Endothelial cell of umbilical vein (primary cell): ENCODE results near the gene ADAM33. TPM values are rescaled to one million over a fixed set of nuclear protein-coding genes. Genes with fewer than 3 reads are reported as not detected.

Experiments
- BruUV-seq: library from RNA; stranded (reverse); fragments of 400-500 nt; replicated peaks from 2 replicates; lab custom pipeline; 2021; lab: Mats Ljungman, UMichigan
- CTCF ChIA-PET: fragments of 300-600, 350-600 bp; sonication (Branson Sonifier 250); formaldehyde crosslinking; loops from one replicate; lab custom pipeline; 2021; ENCODE audit warnings: antibody characterized with exemption, inconsistent platforms; lab: Charles Lee
- POLR2A ChIA-PET: fragments of 300-600, 350-600 bp; sonication (Branson Sonifier 250); formaldehyde crosslinking; loops from one replicate; lab custom pipeline; 2021; ENCODE audit warnings: antibody characterized with exemption, inconsistent platforms; lab: Charles Lee
- DNase-seq: peaks from one replicate; pipeline ENCODE4 v3.0.0-alpha.2; 2011; ENCODE audit warnings: low read depth, low spot score
- FAIRE-seq: peaks from 2 replicates; lab custom pipeline; 2011; peaks lifted over from hg19 to GRCh38; lab: Jason Lieb, UNC
- H2AFZ ChIP-seq: 2 replicates; pipeline ENCODE4 v1.6.0; 2012; ENCODE audit warnings: low read depth, low read length, control low read depth, inconsistent platforms
- H3K27ac ChIP-seq: 2 replicates; pipeline ENCODE4 v1.5.1; 2011; ENCODE audit warnings: low read depth, mild to moderate bottlenecking, control low read depth, low read length, moderate library complexity; ENCODE audit not compliant: insufficient read depth
- H3K27me3 ChIP-seq, 2 experiments: 2 replicates each; pipeline versions ENCODE4 v1.6.0 to v1.6.1; 2011; ENCODE audit warnings: low read length in 2 of 2, mixed read lengths in 1 of 2; ENCODE audit not compliant: control insufficient read depth in 2 of 2, insufficient read depth in 2 of 2
- H3K36me3 ChIP-seq, 2 experiments: 2 replicates in 1 of 2; 3 replicates in 1 of 2; pipeline ENCODE4 v1.5.1; 2011; ENCODE audit warnings: low read length in 2 of 2, mild to moderate bottlenecking in 1 of 2, moderate library complexity in 1 of 2; ENCODE audit not compliant: control insufficient read depth in 2 of 2, insufficient read depth in 2 of 2; ENCODE audit errors: extremely low read depth in 1 of 2
- H3K4me1 ChIP-seq: 3 replicates; pipeline ENCODE4 v1.5.1; 2011; ENCODE audit warnings: mild to moderate bottlenecking, low read length; ENCODE audit not compliant: control insufficient read depth, insufficient read depth; ENCODE audit errors: extremely low read depth
- H3K4me2 ChIP-seq: 2 replicates; pipeline ENCODE4 v1.6.1; 2011; ENCODE audit warnings: low read length, control low read depth, mixed read lengths; ENCODE audit not compliant: insufficient read depth
- H3K4me3 ChIP-seq, 3 experiments: fragments of 200-600 bp in 1 of 3; sonication (generic), shearing (Covaris generic) in 1 of 3; replicated peaks in 1 of 3; 2 replicates each; pipeline ENCODE4 v1.5.1; 2011 to 2016; ENCODE audit warnings: control low read depth in 3 of 3, low read length in 3 of 3, mild to moderate bottlenecking in 2 of 3, inconsistent platforms in 1 of 3, low read depth in 1 of 3, moderate library complexity in 1 of 3; ENCODE audit not compliant: insufficient read depth in 1 of 3
- H3K79me2 ChIP-seq: 2 replicates; pipeline ENCODE4 v1.6.0; 2012; ENCODE audit warnings: low read length, inconsistent platforms; ENCODE audit not compliant: control insufficient read depth, insufficient read depth
- H3K9ac ChIP-seq: replicated peaks from 2 replicates; pipeline ENCODE3; 2011; ENCODE audit warnings: low read length, control low read depth; ENCODE audit not compliant: insufficient read depth; ENCODE audit errors: extremely low read depth
- H3K9me1 ChIP-seq: replicated peaks from 3 replicates; pipeline ENCODE4 v1.6.0; 2011; ENCODE audit warnings: mild to moderate bottlenecking, low read length; ENCODE audit not compliant: control insufficient read depth, insufficient read depth; ENCODE audit errors: extremely low read depth
- H3K9me3 ChIP-seq: replicated peaks from 2 replicates; pipeline ENCODE4 v1.5.1; 2012; ENCODE audit warnings: low read length, inconsistent platforms; ENCODE audit not compliant: control insufficient read depth, insufficient read depth
- H4K20me1 ChIP-seq: replicated peaks from 2 replicates; pipeline ENCODE3; 2011; ENCODE audit warnings: mild to moderate bottlenecking, low read length; ENCODE audit not compliant: control insufficient read depth, insufficient read depth; ENCODE audit errors: extremely low read depth
- CTCF ChIP-seq, 2 donors: IDR thresholded peaks; 1 replicate in 1 of 2; 2 replicates in 1 of 2; pipeline ENCODE4 v1.5.1; 2011; ENCODE audit warnings: low read length in 2 of 2, mild to moderate bottlenecking in 2 of 2, moderate library complexity in 2 of 2, control low read depth in 1 of 2, inconsistent platforms in 1 of 2, low read depth in 1 of 2; ENCODE audit not compliant: insufficient read depth in 1 of 2; ENCODE audit errors: extremely low read depth in 1 of 2
- EZH2 ChIP-seq: IDR thresholded peaks from 2 replicates; pipeline ENCODE4 v1.6.1; 2012; ENCODE audit warnings: borderline replicate concordance, low read depth, mild to moderate bottlenecking, moderate library complexity, low read length, inconsistent platforms; ENCODE audit not compliant: severe bottlenecking
- FOS ChIP-seq: IDR thresholded peaks from 2 replicates; pipeline ENCODE4 v1.6.1; 2011; ENCODE audit warnings: mild to moderate bottlenecking, low read length, moderate library complexity, borderline replicate concordance; ENCODE audit not compliant: insufficient read depth
- GATA2 ChIP-seq: IDR thresholded peaks from 2 replicates; pipeline ENCODE4 v1.7.0; 2011; ENCODE audit warnings: low read depth, mild to moderate bottlenecking, moderate library complexity, mixed read lengths, low read length; ENCODE audit not compliant: insufficient read length, insufficient read depth
- JUN ChIP-seq: IDR thresholded peaks from 2 replicates; pipeline ENCODE4 v1.6.1; 2011; ENCODE audit warnings: borderline replicate concordance, low read depth; ENCODE audit not compliant: insufficient read length, insufficient read depth
- MAX ChIP-seq: IDR thresholded peaks from 2 replicates; pipeline ENCODE4 v1.6.1; 2011; ENCODE audit not compliant: insufficient read depth, insufficient read length
- MYC ChIP-seq: IDR thresholded peaks from one replicate; pipeline ENCODE4 v1.6.1; 2011; ENCODE audit warnings: mild to moderate bottlenecking, low read depth, low read length
- POLR2A ChIP-seq: IDR thresholded peaks from 2 replicates; pipeline ENCODE4 v1.6.1; 2012; ENCODE audit warnings: low read depth, mild to moderate bottlenecking, control low read depth, low read length
- POLR2AphosphoS5 ChIP-seq: IDR thresholded peaks from 2 replicates; pipeline ENCODE4 v1.6.1; 2012; ENCODE audit warnings: low read depth, mild to moderate bottlenecking, control low read depth, low read length, moderate library complexity; ENCODE audit not compliant: insufficient read depth
- dilution Hi-C: fragments of 300-500 bp; cut with MboI; formaldehyde crosslinking; loops from one replicate; pipeline ENCODE4 v1.15.0; 2019; ENCODE audit warnings: low sequenced_read_pairs; ENCODE audit not compliant: extremely low pct_ligation_motif_present
- intact Hi-C: fragments of 100-400 bp; cut with micrococcal nuclease; formaldehyde crosslinking; loops from one replicate; pipeline ENCODE4 v1.10.0; 2022
- polyA plus RNA-seq, 4 experiments: library from polyadenylated mRNA; depleted of rRNA in 3 of 4; stranded (reverse) in 3 of 4; unstranded in 1 of 4; fragments of >200 nt; gene quantifications; 2 replicates each; pipeline versions ENCODE4 v1.2.1 to v1.2.3, GENCODE V29; 2011 to 2012; ENCODE audit warnings: missing spikeins in 1 of 4
- total RNA-seq: library from RNA; stranded (reverse); gene quantifications from 2 replicates; pipeline ENCODE4 v1.2.3, GENCODE V29; 2021

ADAM33 gene
- total and polyA plus RNA-seq, 2 donors (not counting 3 experiments of a cell fraction or from before 2014, with no cell fraction given): 0.06 to 0.18 TPM

- no peak for DNase-seq
- TF ChIP-seq POLR2A: no peak
- no peak for TF ChIP-seq GATA2
- TF ChIP-seq MAX: no peak
- TF ChIP-seq CTCF (IDR thresholded peaks at IDR 0.05; ENCODE audit: extremely low read depth in 1 of 2, insufficient read depth in 1 of 2, low read depth in 1 of 2, low read length in 2 of 2): no peak
- TF ChIP-seq POLR2AphosphoS5: no peak
- TF ChIP-seq JUN: no peak
- TF ChIP-seq EZH2: no peak
- no peak for TF ChIP-seq FOS
- TF ChIP-seq MYC: no peak
- POLR2A ChIA-PET: no interaction called here
- no TSS peak for BruUV-seq
- intact Hi-C loops: no loop called here
- no peak overlapping the region for H3K4me2 ChIP-seq
- no peak for FAIRE-seq
- peaks cover 6% of the 10 kb centered on the region for H3K4me1 ChIP-seq
- H3K9me3 ChIP-seq: no peaks in the 10 kb centered on the region
- no peaks in the 10 kb centered on the region for H3K79me2 ChIP-seq
- H3K9me1 ChIP-seq: no peaks in the 10 kb centered on the region
- CTCF ChIA-PET: interaction anchor here (1.2 kb wide), 1 partner anchor 45 kb away, joined by 3 read pairs; no protein-coding TSS in a partner anchor
- no peak overlapping the region for H2AFZ ChIP-seq
- dilution Hi-C loops: no loop called here
- H3K4me3 ChIP-seq: no peak overlapping the region
- H3K27ac ChIP-seq: no peak overlapping the region
- no peaks in the 10 kb centered on the region for H3K36me3 ChIP-seq
- H3K27me3 ChIP-seq: peaks cover 5% of the 10 kb centered on the region in 2 experiments
- H4K20me1 ChIP-seq: no peaks in the 10 kb centered on the region
- H3K9ac ChIP-seq: no peak overlapping the region
These were observed 40.1 kb upstream of the ADAM33 start for GRCh38 chr20:3721912-3722311.
